CD4-positive, alpha-beta T cell (primary cell): ENCODE measurements around the gene TMEM33. TPM values are rescaled to one million over a fixed set of nuclear protein-coding genes. Genes with fewer than 3 reads are reported as not detected.

Source experiments
- ATAC-seq: fragments of 200-7000 bp; cut with Tn5 transposase; one replicate; pipeline ENCODE4 v1.10.0; 2022; ENCODE audit warnings: mild to moderate bottlenecking; ENCODE audit not compliant: poor library complexity
- CTCF ChIA-PET: fragments of 350-600 bp; sonication (Branson Sonifier 250); formaldehyde crosslinking; loops from one replicate; lab custom pipeline; 2021; ENCODE audit warnings: antibody characterized with exemption, inconsistent platforms; lab: Charles Lee
- POLR2A ChIA-PET: fragments of 350-600 bp; sonication (Branson Sonifier 250); formaldehyde crosslinking; loops from one replicate; lab custom pipeline; 2021; ENCODE audit warnings: antibody characterized with exemption, inconsistent platforms; lab: Charles Lee
- DNase-seq, 14 experiments: peaks; one replicate each; pipeline ENCODE4 v3.0.0-alpha.2; 2013 to 2020; ENCODE audit warnings: mixed read lengths in 2 of 14
- H3K27ac ChIP-seq, 2 donors: one replicate each; pipeline versions ENCODE4 v1.5.1 to v1.7.0; 2013; ENCODE audit warnings: low read length in 2 of 2, low read depth in 1 of 2, mild to moderate bottlenecking in 1 of 2
- H3K27me3 ChIP-seq, 2 experiments: 1 replicate in 1 of 2; 2 replicates in 1 of 2; pipeline versions ENCODE4 v1.6.1 to v1.7.0; 2013; ENCODE audit warnings: low read length in 2 of 2, control low read depth in 1 of 2, mild to moderate bottlenecking in 1 of 2, moderate library complexity in 1 of 2; ENCODE audit not compliant: insufficient read depth in 2 of 2, control insufficient read depth in 1 of 2
- H3K36me3 ChIP-seq: one replicate; pipeline ENCODE4 v1.6.1; 2013; ENCODE audit warnings: low read length, control low read depth; ENCODE audit not compliant: insufficient read depth
- H3K4me1 ChIP-seq: one replicate; pipeline ENCODE4 v1.6.1; 2013; ENCODE audit warnings: low read length, control low read depth; ENCODE audit not compliant: insufficient read depth
- H3K4me3 ChIP-seq: one replicate; pipeline ENCODE4 v1.5.1; 2013; ENCODE audit warnings: mild to moderate bottlenecking, low read length, moderate library complexity
- H3K9me3 ChIP-seq, 2 experiments: 1 replicate in 1 of 2; 2 replicates in 1 of 2; pipeline versions ENCODE4 v1.6.1 to v1.7.0; 2013; ENCODE audit warnings: low read length in 2 of 2, mild to moderate bottlenecking in 2 of 2, control low read depth in 1 of 2, moderate library complexity in 1 of 2; ENCODE audit not compliant: control insufficient read depth in 1 of 2, insufficient read depth in 1 of 2
- H3K27ac Mint-ChIP-seq: one replicate; pipeline ENCODE4 v1.8.0; 2020; ENCODE audit warnings: mixed read lengths
- H3K27me3 Mint-ChIP-seq: one replicate; pipeline ENCODE4 v1.8.0; 2021; ENCODE audit warnings: mixed read lengths
- H3K36me3 Mint-ChIP-seq: one replicate; pipeline ENCODE4 v1.8.0; 2021; ENCODE audit warnings: low read depth, mixed read lengths
- H3K4me1 Mint-ChIP-seq: one replicate; pipeline ENCODE4 v1.8.0; 2021; ENCODE audit warnings: low read depth, mixed read lengths
- H3K4me3 Mint-ChIP-seq: one replicate; pipeline ENCODE4 v1.8.0; 2020; ENCODE audit warnings: mild to moderate bottlenecking, mixed read lengths
- H3K9me3 Mint-ChIP-seq: one replicate; pipeline ENCODE4 v1.8.0; 2020; ENCODE audit warnings: mixed read lengths
- CTCF ChIP-seq: fragments of 200-600 bp; IDR thresholded peaks from one replicate; pipeline ENCODE4 v1.8.0; 2022; ENCODE audit warnings: antibody characterized with exemption, mild to moderate bottlenecking
- intact Hi-C, 2 experiments: fragments of 100-400 bp; cut with DNase I in 1 of 2; cut with micrococcal nuclease in 1 of 2; formaldehyde crosslinking; loops; one replicate each; pipeline versions ENCODE4 v1.15.1 to v1.9.0; 2023 to 2025; cut with DNase I, micrococcal nuclease
- total RNA-seq, 174 experiments: library from RNA in 2 of 174; stranded (reverse) in 2 of 174; gene quantifications; one replicate each; pipeline ENCODE4 v1.2.3 and lab custom pipeline; 2021 to 2026

Gene TMEM33
- total RNA-seq, 2 experiments from 2014 or later = 18.0 to 19.7 TPM

GRCh38 chr4:41976775-41977516, 41.7 kb downstream of the TMEM33 start:
- H3K9me3 ChIP-seq = peaks cover 0 to 3% of the 10 kb centered on the region in 2 experiments
- no peaks in the 10 kb centered on the region for H3K4me1 ChIP-seq
- ChIA-PET POLR2A (no interaction called here), CTCF (no interaction called here)
- peaks cover 5% of the 10 kb centered on the region for H3K27me3 Mint-ChIP-seq
- no peaks in the 10 kb centered on the region for H3K36me3 ChIP-seq
- TF ChIP-seq CTCF = no peak
- no peak overlapping the region for H3K4me3 ChIP-seq
- H3K4me1 Mint-ChIP-seq = no peaks in the 10 kb centered on the region
- no peak overlapping the region for H3K4me3 Mint-ChIP-seq
- ATAC-seq = no peak
- DNase-seq = no peak
- no peak overlapping the region for H3K27ac ChIP-seq
- no peaks in the 10 kb centered on the region for H3K27me3 ChIP-seq
- no peak overlapping the region for H3K27ac Mint-ChIP-seq
- H3K9me3 Mint-ChIP-seq = no peaks in the 10 kb centered on the region
- intact Hi-C loops = no loop called here
- H3K36me3 Mint-ChIP-seq = no peaks in the 10 kb centered on the region

GRCh38 chr4:41977709-41978108, 42.5 kb downstream of the TMEM33 start:
- Mint-ChIP-seq H3K4me1 (no peaks in the 10 kb centered on the region), H3K36me3 (no peaks in the 10 kb centered on the region), H3K27ac (no peak overlapping the region), H3K4me3 (no peak overlapping the region), H3K9me3 (no peaks in the 10 kb centered on the region), H3K27me3 (peaks cover 5% of the 10 kb centered on the region)
- DNase-seq (peak in 1 of 14 experiments; percentile 9), ATAC-seq (no peak)
- Histone ChIP-seq H3K27me3 (no peaks in the 10 kb centered on the region), H3K4me3 (no peak overlapping the region), H3K9me3 (peaks cover 0 to 3% of the 10 kb centered on the region in 2 experiments), H3K4me1 (no peaks in the 10 kb centered on the region), H3K27ac (no peak overlapping the region), H3K36me3 (no peaks in the 10 kb centered on the region)
- POLR2A ChIA-PET = no interaction called here
- intact Hi-C loops = no loop called here
- CTCF ChIA-PET = no interaction called here
- no peak for TF ChIP-seq CTCF

- H3K4me3 Mint-ChIP-seq = no peak within 1 kb of the TSS
- H3K27me3 Mint-ChIP-seq = no peaks in the 10 kb centered on the region
- Histone ChIP-seq H3K4me1 (no peaks in the 10 kb centered on the region), H3K27me3 (no peaks in the 10 kb centered on the region), H3K27ac (no peak within 1 kb of the TSS), H3K4me3 (no peak within 1 kb of the TSS), H3K9me3 (no peaks in the 10 kb centered on the region), H3K36me3 (no peaks in the 10 kb centered on the region)
- no peak for TF ChIP-seq CTCF
- no peak for DNase-seq
- H3K4me1 Mint-ChIP-seq = no peaks in the 10 kb centered on the region
- intact Hi-C loops = loop anchor here in 1 of 2 experiments (10.0 kb wide), 1 partner anchor 673 kb away; the partner anchor contains the start of gene ATP8A1
- no peak within 1 kb of the TSS for H3K27ac Mint-ChIP-seq
- H3K36me3 Mint-ChIP-seq = no peaks in the 10 kb centered on the region
- POLR2A ChIA-PET = no interaction called here
- CTCF ChIA-PET = no interaction called here
- H3K9me3 Mint-ChIP-seq = no peaks in the 10 kb centered on the region
- ATAC-seq = no peak
Observed at GRCh38 chr4:41981456-41981855, 46.2 kb downstream of the TMEM33 start, which contains the start of gene DCAF4L1. TSS of gene DCAF4L1 (plus strand) at chr4:41981756. CDS start at chr4:41981793, 37 bp downstream.
